AG10803 (cell line): ENCODE results near the gene ZNF438.

ENCODE experiments used
- DNase-seq: peaks from one replicate; pipeline ENCODE4 v3.0.0; 2010; ENCODE audit warnings: low read depth
- H3K4me3 ChIP-seq: 2 replicates; pipeline ENCODE4 v1.5.1; 2011; ENCODE audit warnings: mild to moderate bottlenecking, low read length, control low read depth
- TF ChIP-seq, protein P1 (sequence below): conservative IDR thresholded peaks from 2 replicates; pipeline ENCODE4 v1.5.1; 2011; ENCODE audit warnings: mild to moderate bottlenecking, low read length, control low read depth, inconsistent platforms

ZNF438 gene

GRCh38 chr10:30827531-30828120 lies 204.0 kb downstream of the ZNF438 start:
- DNase-seq = peak; percentile 77
- no peak overlapping the region for H3K4me3 ChIP-seq
- TF ChIP-seq, protein P1, sequence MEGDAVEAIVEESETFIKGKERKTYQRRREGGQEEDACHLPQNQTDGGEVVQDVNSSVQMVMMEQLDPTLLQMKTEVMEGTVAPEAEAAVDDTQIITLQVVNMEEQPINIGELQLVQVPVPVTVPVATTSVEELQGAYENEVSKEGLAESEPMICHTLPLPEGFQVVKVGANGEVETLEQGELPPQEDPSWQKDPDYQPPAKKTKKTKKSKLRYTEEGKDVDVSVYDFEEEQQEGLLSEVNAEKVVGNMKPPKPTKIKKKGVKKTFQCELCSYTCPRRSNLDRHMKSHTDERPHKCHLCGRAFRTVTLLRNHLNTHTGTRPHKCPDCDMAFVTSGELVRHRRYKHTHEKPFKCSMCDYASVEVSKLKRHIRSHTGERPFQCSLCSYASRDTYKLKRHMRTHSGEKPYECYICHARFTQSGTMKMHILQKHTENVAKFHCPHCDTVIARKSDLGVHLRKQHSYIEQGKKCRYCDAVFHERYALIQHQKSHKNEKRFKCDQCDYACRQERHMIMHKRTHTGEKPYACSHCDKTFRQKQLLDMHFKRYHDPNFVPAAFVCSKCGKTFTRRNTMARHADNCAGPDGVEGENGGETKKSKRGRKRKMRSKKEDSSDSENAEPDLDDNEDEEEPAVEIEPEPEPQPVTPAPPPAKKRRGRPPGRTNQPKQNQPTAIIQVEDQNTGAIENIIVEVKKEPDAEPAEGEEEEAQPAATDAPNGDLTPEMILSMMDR = no peak

DNA sequence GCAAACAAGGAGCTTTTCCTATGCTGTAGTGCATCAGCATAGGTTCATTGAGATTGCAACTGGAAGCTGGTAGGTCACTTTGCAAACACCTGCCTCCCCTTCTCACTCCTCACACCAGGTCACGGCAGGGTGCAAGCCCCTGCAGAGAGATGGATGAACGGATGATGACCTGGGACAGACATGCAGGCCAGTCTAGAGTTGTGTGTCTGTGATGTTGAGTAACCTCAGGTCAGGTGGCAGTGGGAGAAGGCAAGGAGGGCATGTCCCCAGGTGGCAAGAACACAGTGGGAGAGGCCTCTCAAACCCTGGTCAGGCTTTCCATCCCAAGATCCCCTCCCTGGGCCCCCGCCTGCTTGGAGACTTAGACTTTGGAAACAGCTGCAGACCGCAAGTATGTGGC lies 205.0 kb downstream of the ZNF438 start:
- DNase-seq = no peak
- H3K4me3 ChIP-seq = no peak overlapping the region
- TF ChIP-seq, protein P1 = no peak

- no peak overlapping the region for H3K4me3 ChIP-seq
- TF ChIP-seq, protein P1 = no peak
- peak; percentile 52 for DNase-seq
Measured at GRCh38 chr10:30825495-30825894, 206.2 kb downstream of the ZNF438 start.

DNA sequence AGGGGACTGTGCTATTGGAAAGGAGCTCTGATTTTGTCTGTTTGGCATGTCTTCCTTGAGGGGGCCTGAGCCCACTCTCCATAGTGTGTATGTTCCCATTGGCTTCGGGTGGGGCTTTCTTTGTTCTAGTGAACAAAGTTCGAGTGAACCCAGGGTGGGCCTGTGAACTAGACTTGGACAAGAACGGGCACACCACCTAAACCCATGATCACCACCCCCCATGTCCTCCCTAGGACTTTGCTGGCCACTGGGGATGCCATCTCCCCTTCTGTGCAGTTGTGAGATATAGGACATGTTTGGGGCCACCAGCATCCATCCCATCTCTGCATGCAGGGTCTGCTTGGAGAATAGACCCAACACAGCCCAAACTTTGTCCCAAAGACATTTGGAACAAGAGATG lies 206.6 kb downstream of the ZNF438 start:
- no peak for DNase-seq
- no peak overlapping the region for H3K4me3 ChIP-seq
- TF ChIP-seq, protein P1 = no peak

GRCh38 chr10:30823651-30824050 lies 208.0 kb downstream of the ZNF438 start:
- H3K4me3 ChIP-seq = no peak overlapping the region
- DNase-seq = no peak
- TF ChIP-seq, protein P1 = no peak

GRCh38 chr10:30822693-30823465 lies 208.8 kb downstream of the ZNF438 start:
- TF ChIP-seq, protein P1 = no peak
- no peak overlapping the region for H3K4me3 ChIP-seq
- no peak for DNase-seq

- peak; percentile 61 for DNase-seq
- TF ChIP-seq, protein P1 = peak; percentile 45
- no peak overlapping the region for H3K4me3 ChIP-seq
Measured at GRCh38 chr10:30821994-30822692, 209.5 kb downstream of the ZNF438 start.
